Choroid plexus epithelial cell (primary cell): Measurements from ENCODE around the gene SLC26A8.

Source experiments
- DNase-seq: peaks from one replicate; pipeline ENCODE4 v3.0.0-alpha.2; 2010; ENCODE audit warnings: low read depth
- H3K4me3 ChIP-seq: 2 replicates; pipeline ENCODE4 v1.5.1; 2011; ENCODE audit warnings: low read depth, mild to moderate bottlenecking, control low read depth, low read length, moderate library complexity
- CTCF ChIP-seq: conservative IDR thresholded peaks from 2 replicates; pipeline ENCODE4 v1.5.1; 2011; ENCODE audit warnings: low read depth, mild to moderate bottlenecking, control low read depth, inconsistent platforms, low read length, moderate library complexity

The SLC26A8 gene

GRCh38 chr6:36063318-36064060, 39.0 kb upstream of the SLC26A8 start:
- no peak for DNase-seq
- no peak overlapping the region for H3K4me3 ChIP-seq
- no peak for TF ChIP-seq CTCF

- DNase-seq: no peak
- no peak for TF ChIP-seq CTCF
- no peak overlapping the region for H3K4me3 ChIP-seq
Measured at GRCh38 chr6:36062247-36062646, 37.8 kb upstream of the SLC26A8 start.

GRCh38 chr6:36061236-36061635, 36.8 kb upstream of the SLC26A8 start:
- H3K4me3 ChIP-seq: no peak overlapping the region
- no peak for DNase-seq
- no peak for TF ChIP-seq CTCF

GRCh38 chr6:36056178-36056577, 31.7 kb upstream of the SLC26A8 start:
- H3K4me3 ChIP-seq: no peak overlapping the region
- no peak for DNase-seq
- no peak for TF ChIP-seq CTCF

- H3K4me3 ChIP-seq: no peak overlapping the region
- no peak for TF ChIP-seq CTCF
- DNase-seq: no peak
Measured at GRCh38 chr6:36054956-36055355, 30.5 kb upstream of the SLC26A8 start.

GRCh38 chr6:36054415-36054814, 30.0 kb upstream of the SLC26A8 start:
- no peak overlapping the region for H3K4me3 ChIP-seq
- TF ChIP-seq CTCF: no peak
- no peak for DNase-seq

GRCh38 chr6:36053878-36054277, 29.4 kb upstream of the SLC26A8 start:
- no peak overlapping the region for H3K4me3 ChIP-seq
- TF ChIP-seq CTCF: no peak
- no peak for DNase-seq
